GM12801 (cell line): ENCODE data around the gene ZFYVE21.

Experiments
- CTCF ChIP-seq: IDR thresholded peaks from one replicate; pipeline ENCODE4 v1.5.1; 2011; ENCODE audit warnings: control low read depth; ENCODE audit not compliant: insufficient read length; ENCODE audit errors: extremely low read depth

Gene ZFYVE21

GRCh38 chr14:103687712-103688111 lies 27.9 kb upstream of the ZFYVE21 start:
- TF ChIP-seq CTCF: no peak

GRCh38 chr14:103688441-103688840 lies 27.2 kb upstream of the ZFYVE21 start:
- TF ChIP-seq CTCF: no peak

DNA sequence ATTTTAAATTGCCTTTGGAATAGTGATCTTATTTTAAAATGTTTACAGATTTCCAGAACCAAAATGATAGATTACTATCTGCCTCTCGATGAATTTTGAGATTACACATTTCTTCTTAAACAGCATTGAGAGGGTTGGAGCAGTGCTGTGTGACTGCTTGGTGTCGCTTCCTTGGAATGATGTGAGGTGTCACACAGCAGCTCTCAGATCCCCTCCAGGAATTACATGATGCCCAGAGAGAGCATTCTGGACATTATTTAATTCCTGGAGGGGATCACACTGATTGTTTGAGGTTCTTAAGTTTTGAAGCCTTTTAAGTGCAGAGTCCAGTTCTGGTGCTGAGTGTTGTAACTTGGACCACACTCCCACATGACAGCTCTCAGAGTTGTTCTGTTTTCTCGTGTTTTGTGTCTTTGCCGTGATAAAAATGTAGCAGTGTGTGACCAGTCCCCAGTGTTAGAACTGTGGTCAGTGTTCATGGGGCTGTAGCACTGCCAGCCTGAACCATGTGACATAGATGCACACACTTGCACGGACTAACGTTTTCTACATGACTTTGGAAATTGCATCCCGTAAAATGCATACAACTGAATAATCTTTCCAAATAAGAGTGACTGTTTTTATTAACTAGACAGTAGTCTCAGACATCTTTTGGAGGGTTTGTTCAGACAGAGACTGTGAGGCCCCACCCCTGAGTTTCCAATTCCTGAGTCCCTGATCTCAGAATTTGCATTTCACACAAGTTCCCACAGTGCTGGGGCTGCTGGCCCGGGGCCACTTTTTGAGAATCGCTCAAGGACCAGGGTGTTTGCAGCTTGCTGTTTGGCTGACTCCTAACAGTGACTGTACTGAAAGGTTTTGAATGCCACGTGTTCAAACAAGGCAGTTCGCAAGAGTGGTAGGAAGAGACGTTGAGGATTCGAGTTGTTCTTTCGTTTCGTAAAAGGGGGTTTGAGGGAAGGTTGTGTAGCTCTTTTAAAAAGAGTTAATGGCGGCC lies 26.4 kb upstream of the ZFYVE21 start:
- no peak for TF ChIP-seq CTCF

GRCh38 chr14:103690332-103690731 lies 25.3 kb upstream of the ZFYVE21 start:
- no peak for TF ChIP-seq CTCF

DNA sequence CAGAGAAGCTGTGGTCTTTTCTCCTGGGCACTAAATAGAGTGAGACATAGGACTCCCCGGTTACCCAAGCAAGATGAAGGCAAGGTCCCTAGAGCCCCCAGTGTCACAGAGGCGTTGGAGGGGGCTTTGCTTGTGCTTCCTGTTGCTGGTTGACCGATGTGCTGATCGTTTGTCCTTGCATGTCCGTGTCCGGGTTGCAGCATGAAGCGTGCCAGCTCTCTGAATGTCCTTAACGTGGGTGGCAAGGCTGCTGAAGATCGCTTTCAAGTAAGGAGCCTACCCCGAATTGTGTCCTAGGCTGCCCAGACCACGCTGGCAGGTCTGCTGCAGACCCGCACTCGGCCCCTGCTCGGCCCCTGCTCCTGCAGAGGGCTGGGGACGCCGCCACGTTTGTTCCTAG lies 23.5 kb upstream of the ZFYVE21 start:
- TF ChIP-seq CTCF: no peak

- TF ChIP-seq CTCF: no peak
Measured at GRCh38 chr14:103692871-103693270, 22.7 kb upstream of the ZFYVE21 start.

- no peak for TF ChIP-seq CTCF
Measured at GRCh38 chr14:103693515-103693914, 22.1 kb upstream of the ZFYVE21 start.
